ENCODE data around the gene CACNA2D3. TPM values are rescaled to one million over a fixed set of nuclear protein-coding genes. Genes with fewer than 3 reads are reported as not detected.

CACNA2D3 gene
- total and polyA plus RNA-seq, 12 donors, result 0.26 to 13.7 (median 2.8) TPM; not detected in 1

GRCh38 chr3:54087581-54088410, 34.6 kb upstream of the CACNA2D3 start:
- no peaks in the 10 kb centered on the region for H3K4me1 ChIP-seq (replicated peaks in 1 of 2)
- no peaks in the 10 kb centered on the region for H3K36me3 ChIP-seq (replicated peaks in 1 of 2)
- no peak overlapping the region for H3K27ac ChIP-seq
- intact Hi-C loops (cut with DNase I), result no loop called here
- H3K4me3 ChIP-seq, result no peak overlapping the region
- no peaks in the 10 kb centered on the region for H3K9me3 ChIP-seq (replicated peaks in 1 of 3)
- peaks cover 10% of the 10 kb centered on the region for H3K27me3 ChIP-seq
- no peak for DNase-seq
- TF ChIP-seq POLR2A (IDR thresholded peaks at IDR 0.05), result no peak
- TF ChIP-seq CTCF (IDR thresholded peaks at IDR 0.05), result no peak
- 30 to 43% (median 34%) methylated on average over 15 to 54 of the region's 54 CpGs for WGBS, 4 donors

GRCh38 chr3:54093491-54094248, 28.7 kb upstream of the CACNA2D3 start:
- Histone ChIP-seq H3K4me1 (replicated peaks in 1 of 2) (no peaks in the 10 kb centered on the region), H3K9me3 (replicated peaks in 1 of 3) (no peaks in the 10 kb centered on the region), H3K27ac (no peak overlapping the region), H3K36me3 (replicated peaks in 1 of 2) (no peaks in the 10 kb centered on the region), H3K27me3 (peaks cover 6% of the 10 kb centered on the region), H3K4me3 (no peak overlapping the region)
- intact Hi-C loops (cut with DNase I), result no loop called here
- no peak for TF ChIP-seq POLR2A (IDR thresholded peaks at IDR 0.05)
- TF ChIP-seq CTCF (IDR thresholded peaks at IDR 0.05), result no peak
- DNase-seq, result no peak
- 80 to 93% (median 89%) methylated on average over 5 of the region's 5 CpGs for WGBS, 4 donors

- DNase-seq, result no peak
- Histone ChIP-seq H3K9me3 (replicated peaks in 1 of 3) (no peaks in the 10 kb centered on the region), H3K4me3 (no peak overlapping the region), H3K4me1 (replicated peaks in 1 of 2) (no peaks in the 10 kb centered on the region), H3K27me3 (no peaks in the 10 kb centered on the region), H3K27ac (no peak overlapping the region), H3K36me3 (replicated peaks in 1 of 2) (no peaks in the 10 kb centered on the region)
- TF ChIP-seq POLR2A (IDR thresholded peaks at IDR 0.05), result no peak
- no peak for TF ChIP-seq CTCF (IDR thresholded peaks at IDR 0.05)
- WGBS, 4 donors, result 69 to 83% (median 75%) methylated on average over 3 of the region's 3 CpGs
- intact Hi-C loops (cut with DNase I), result no loop called here
These were observed 27.4 kb upstream of the CACNA2D3 start for GRCh38 chr3:54094926-54095325.

- no peak for DNase-seq
- TF ChIP-seq POLR2A (IDR thresholded peaks at IDR 0.05) (no peak), CTCF (IDR thresholded peaks at IDR 0.05) (no peak)
- intact Hi-C loops (cut with DNase I), result no loop called here
- no peak overlapping the region for H3K27ac ChIP-seq
- H3K4me3 ChIP-seq, result no peak overlapping the region
- H3K4me1 ChIP-seq (replicated peaks in 1 of 2), result no peaks in the 10 kb centered on the region
- H3K36me3 ChIP-seq (replicated peaks in 1 of 2), result no peaks in the 10 kb centered on the region
- H3K9me3 ChIP-seq (replicated peaks in 1 of 3), result no peaks in the 10 kb centered on the region
- 83 to 89% (median 86%) methylated on average over 1 of the region's 1 CpG for WGBS, 4 donors
- H3K27me3 ChIP-seq, result no peaks in the 10 kb centered on the region
These were observed 23.0 kb upstream of the CACNA2D3 start for GRCh38 chr3:54099381-54099780.
